Endometrial microvascular endothelial cells (primary cell): ENCODE results near the gene NLE1. TPM values are rescaled to one million over a fixed set of nuclear protein-coding genes. Genes with fewer than 3 reads are reported as not detected.
"Not testable (repeated sequence)": the region's sequence is repeated elsewhere in the genome, so short reads cannot be mapped to it uniquely, and the experiment has no call there.

Experiments
- in situ Hi-C: cut with HindIII; loops from 2 replicates; pipeline ENCODE4 v1.10.0; 2017; ENCODE audit warnings: low sequenced_read_pairs, low pct_unique_long_range_greater_than_20kb; ENCODE audit errors: inconsistent ontology term
- total RNA-seq: library from RNA; depleted of rRNA; stranded (reverse); fragments of >200 nt; gene quantifications from one replicate; pipeline ENCODE4 v1.2.3, GENCODE V29; 2015; ENCODE audit errors: inconsistent ontology term

Gene NLE1
- total RNA-seq = 33.5 TPM

DNA sequence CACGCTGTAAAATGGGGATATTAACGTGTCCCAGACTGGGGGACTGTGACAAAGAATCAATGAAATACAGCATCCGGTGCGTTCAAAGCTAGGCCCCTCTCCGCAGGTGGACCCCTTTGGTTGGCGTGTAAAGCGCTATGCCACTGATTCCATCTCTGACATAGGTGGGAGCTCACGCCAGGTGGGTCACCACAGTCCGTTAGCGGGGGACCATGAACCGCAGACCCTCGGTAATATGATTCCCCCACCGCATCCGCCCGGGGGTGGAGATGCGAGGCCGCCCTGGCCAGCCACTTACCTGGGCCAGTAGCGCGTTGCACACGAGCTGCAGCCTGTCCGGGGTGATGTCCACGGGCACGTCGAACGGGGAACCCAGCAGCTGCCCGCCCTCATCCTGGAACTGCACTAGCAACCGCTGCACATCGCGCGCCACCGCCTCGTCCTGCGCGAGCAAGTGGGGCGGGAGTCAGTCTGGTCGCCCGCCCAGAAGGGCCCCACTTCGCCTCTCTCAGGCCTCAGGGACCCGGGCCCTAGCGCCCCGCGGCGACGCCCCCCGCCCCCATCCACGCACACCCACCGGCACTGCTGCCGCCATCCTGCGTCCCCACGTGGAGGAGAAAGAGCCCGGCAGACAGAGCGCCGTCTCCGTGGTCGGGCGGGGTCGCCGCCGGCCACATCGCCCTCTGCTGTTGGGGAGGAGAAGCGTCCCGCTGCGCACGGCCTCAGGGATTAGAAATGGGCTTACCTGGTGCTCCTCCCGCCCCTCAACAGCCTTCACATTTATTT lies at the start of gene NLE1:
Gene NLE1, minus strand, starts transcription at position 623 of the 786 bp plus-strand sequence. Its CDS starts 28 bp downstream, at position 595.
- in situ Hi-C loops = no loop called here

GRCh38 chr17:35191001-35191695 lies 49.0 kb upstream of the NLE1 start:
- in situ Hi-C loops = no loop called here

DNA sequence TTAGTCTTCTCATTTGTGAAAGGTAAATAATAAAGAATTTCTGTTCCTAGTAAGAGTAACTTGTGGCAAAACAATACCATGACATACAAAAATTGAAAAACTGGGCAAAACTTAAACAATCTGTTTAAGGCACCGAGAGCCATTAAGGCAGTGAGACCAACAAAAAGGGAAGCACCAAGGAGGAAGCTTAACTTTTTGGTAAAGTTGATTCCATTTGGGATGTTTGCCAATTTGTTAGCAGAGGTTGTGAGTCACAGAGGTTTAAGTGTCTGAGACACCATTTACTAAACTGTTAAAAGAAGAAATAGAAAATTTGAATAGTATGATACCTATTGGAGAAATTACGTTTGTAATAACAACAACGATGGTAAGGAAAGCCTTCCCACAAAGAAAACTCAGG lies 47.2 kb upstream of the NLE1 start:
- in situ Hi-C loops = no loop called here

DNA sequence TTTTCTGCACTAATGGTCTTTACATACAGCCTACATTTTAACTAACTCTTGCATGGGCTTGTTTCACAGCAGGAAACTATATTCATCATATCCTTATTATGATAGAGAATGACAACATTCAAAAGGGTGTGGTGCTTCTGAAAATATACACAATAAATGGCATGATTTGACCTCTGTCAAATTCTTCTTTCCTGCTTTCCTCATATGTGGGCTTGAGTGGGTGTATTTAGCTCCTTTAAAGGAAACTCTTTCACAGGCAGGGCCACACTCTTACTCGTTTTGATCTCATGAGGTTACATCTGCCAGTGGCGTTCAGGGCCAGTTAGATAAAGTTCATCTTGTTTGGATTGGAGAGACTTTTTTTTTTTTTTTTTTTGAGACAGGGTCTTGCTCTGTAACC lies 46.0 kb upstream of the NLE1 start:
- in situ Hi-C loops = no loop called here

GRCh38 chr17:35187481-35187880 lies 45.4 kb upstream of the NLE1 start:
- in situ Hi-C loops = no loop called here

GRCh38 chr17:35185849-35186248 lies 43.7 kb upstream of the NLE1 start:
- in situ Hi-C loops = no loop called here

DNA sequence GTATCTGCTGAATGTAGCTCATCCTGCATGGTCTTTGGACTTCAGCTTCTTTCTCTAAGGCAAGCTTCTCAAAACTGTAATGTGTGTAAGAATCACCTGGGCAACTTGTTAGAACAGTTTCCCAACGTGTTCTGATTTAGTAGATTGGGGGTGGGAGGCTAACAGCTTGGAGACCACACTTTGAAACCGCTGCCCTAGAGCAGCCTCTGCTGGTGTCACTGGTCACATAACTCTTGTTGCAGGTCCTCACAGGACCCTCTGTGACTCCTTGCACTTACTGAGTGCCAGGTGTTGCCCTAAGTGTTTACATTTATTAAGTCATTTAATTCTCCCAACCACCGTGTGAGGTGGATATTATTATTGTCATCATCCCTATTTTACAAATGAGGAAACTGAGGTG lies 42.2 kb upstream of the NLE1 start:
- in situ Hi-C loops = no loop called here

DNA sequence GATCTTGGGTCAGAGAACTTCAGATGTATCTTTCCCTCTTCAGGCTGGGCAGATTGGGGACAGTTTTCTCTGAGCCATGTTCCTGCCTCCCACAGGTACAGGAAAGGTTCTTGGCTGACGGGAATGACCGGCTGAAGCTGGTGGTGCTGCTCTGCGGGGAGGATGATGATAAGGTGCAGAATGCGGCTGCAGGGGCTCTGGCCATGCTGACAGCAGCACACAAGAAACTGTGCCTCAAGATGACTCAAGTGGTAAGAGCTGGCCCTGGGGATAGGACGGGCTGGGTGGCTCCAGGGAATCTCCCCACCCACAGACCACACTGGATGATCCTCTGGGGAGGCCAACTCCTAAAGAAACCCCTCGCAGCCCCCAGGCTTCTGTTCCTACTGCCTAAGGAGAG lies 41.2 kb upstream of the NLE1 start:
- in situ Hi-C loops = no loop called here

GRCh38 chr17:35179379-35179778 lies 37.3 kb upstream of the NLE1 start:
- in situ Hi-C loops = not testable (repeated sequence)

DNA sequence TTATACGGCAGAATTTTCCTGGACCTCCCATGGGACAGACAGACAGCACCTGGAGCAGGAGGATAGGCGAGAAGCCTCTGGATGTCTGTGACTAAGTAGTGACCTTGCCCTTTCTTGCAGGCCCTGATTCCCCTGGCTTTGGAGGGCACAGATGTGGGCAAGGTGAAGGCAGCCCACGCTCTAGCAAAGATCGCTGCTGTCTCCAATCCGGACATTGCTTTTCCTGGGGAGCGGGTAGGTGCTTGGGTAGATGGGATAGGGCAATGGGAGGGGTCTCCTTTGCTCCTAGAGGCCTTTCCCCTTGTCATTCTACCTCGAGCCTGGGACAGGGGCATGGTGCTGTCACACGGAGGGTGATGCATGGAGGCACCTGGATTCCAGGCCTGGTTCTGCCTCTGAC lies 34.8 kb upstream of the NLE1 start:
- in situ Hi-C loops = no loop called here

DNA sequence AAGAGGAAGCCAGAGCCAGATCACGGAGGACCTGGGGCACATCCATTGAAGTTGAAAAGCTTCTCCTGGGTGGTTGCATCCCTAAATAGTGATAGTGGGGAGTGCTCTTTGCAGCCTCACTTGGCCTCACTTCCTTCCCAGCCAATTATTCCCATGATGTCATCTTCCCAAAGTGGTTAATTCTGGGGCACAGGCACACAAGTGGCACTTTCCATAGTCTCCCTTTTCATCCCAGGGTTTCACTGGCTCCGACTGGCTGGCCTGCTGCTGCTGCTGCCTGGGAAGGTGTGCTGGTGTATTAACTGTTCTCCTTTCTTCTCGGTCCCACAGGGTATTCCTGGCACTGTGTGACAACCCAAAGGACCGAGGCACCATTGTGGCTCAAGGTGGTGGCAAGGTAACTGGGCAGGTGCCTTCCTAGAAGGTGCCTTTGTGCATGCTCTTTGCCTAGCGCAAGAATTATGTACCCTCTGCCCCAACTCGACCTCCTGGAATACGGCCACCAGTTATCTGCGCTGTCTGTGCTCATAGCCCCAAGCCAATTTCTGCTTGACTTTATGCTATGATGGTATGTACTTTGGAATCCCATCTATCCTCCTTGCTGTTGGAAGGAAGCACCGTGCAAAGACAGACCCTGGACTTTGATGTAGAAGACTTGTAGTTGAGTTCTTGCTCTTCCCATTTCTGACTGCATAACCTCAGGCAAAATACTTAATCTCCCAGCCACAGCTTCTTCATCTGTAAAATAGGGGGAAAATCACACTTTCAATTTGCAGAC lies 33.7 kb upstream of the NLE1 start:
- in situ Hi-C loops = no loop called here

- in situ Hi-C loops = no loop called here
These were observed 32.8 kb upstream of the NLE1 start for GRCh38 chr17:35174835-35175334.

DNA sequence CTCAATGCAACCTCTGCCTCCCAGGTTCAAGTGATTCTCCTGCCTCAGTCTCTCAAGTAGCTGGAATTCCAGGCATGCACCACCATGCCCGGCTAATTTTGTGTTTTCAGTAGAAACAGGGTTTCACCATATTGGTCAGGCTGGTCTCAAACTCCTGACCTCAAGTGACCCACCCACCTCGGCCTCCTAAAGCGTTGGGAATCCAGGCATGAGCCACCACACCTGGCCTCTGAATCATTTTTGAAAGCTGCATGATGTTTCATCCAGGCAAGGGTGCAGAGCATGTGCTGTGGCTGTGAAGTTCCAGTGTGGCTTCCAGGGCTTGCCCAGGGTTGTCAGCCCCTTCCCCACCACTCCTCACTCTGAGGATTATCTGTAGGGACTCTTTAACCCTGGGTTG lies 30.2 kb upstream of the NLE1 start:
- in situ Hi-C loops = not testable (repeated sequence)

- in situ Hi-C loops = no loop called here
These were observed 29.7 kb upstream of the NLE1 start for GRCh38 chr17:35171834-35172233.

DNA sequence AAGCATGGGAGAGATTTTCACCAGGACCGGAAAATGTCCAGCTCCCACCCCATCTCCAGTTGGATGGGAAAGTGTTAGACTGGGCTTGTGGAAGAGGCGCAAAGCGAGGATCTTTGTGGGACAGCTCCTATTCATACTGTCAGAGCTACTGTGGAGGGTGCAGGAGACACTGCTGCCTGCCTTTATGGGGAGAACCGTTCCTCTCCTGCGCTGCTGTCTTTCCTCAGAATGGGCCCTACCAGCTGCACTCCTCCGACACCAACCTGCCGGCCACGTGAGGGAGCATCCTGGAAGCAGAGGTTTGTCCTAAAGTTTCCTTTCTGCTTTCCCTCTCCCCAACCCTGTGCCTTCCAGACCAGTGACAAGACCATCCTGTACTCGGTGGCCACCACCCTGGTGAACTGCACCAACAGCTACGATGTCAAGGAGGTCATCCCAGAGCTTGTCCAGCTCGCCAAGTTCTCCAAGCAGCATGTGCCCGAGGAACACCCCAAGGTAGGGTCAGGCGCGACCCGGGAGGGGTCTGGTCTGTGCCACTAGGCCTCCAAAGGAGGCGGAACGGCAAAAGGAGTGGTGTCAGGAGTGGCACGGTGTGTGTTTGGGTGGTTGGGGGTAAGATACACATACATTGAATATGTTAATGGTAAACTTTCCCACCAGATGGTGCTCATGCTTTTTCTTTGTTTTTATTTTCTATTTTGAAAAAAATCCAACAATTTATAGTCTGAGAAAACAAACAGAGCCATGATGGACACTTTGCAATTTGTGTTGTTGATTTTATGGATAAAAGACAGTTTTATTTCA lies 29.1 kb upstream of the NLE1 start:
- in situ Hi-C loops = no loop called here

DNA sequence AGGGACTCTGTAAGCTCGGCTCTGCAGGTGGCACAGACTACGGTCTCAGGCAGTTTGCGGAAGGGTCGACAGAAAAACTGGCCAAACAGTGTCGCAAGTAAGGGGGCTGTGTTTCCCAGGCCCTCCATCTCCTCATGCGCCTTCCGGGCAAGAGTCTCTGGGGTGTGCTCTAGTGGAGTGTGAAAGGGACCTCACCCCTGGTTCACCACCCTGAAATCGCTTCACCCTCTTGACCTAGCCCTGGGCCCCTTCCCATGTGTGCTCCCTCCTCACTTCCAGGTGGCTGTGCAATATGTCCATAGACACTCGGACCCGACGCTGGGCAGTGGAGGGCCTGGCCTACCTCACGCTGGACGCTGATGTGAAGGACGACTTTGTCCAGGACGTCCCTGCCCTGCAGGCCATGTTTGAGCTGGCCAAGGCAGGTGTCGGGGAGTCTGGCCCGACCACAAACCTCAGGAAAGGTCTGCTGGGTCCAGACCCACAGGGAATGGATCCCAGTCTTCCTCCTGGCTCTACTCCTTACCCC lies 27.8 kb upstream of the NLE1 start:
- in situ Hi-C loops = no loop called here

DNA sequence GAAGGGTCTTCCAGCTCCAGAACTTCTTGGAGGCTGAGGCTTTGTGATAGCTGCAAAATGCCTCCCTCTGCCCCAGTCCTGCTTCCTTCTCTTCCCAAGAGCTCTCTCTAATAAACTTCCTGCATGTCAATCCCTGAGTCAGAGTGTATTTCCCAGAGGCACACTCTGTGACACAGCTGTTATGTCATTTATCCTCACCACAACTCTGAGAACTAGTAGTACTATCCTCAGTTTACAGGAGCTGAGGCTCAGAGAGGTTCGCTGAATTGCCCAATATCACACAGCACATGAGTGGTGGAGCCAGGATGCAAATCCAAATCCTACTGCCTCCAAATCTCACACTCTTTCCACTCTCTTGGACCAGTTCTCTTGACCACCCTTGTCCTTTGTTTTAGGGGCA lies 25.6 kb upstream of the NLE1 start:
- in situ Hi-C loops = no loop called here

- in situ Hi-C loops = no loop called here
These were observed 24.9 kb upstream of the NLE1 start for GRCh38 chr17:35167046-35167445.

DNA sequence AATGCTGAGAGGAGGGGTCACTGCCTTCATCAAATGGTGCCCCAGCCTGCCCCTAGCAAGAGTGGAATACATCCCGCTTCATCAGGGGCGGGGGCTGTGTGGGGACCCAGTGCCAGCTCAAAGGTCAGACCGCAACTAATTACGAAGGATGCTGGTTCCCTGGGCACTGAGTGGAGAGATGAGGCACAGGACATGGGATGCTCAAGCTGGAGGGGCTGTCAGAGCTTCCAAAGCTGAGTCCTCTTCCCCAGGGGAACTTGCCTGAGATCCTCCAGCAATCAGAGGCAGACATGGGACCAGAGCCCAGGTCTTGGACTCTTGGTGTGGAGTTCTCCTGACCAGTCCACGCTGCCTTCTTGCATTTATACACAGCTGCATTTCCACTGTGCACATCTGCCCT lies 24.4 kb upstream of the NLE1 start:
- in situ Hi-C loops = no loop called here
